Loucy (cell line): ENCODE measurements around the gene CCDC9.

Experiments
- H2AFZ ChIP-seq: fragments of 200-600 bp; sonication (generic); 2 replicates; pipeline ENCODE4 v1.6.0; 2016; ENCODE audit warnings: antibody characterized with exemption, mild to moderate bottlenecking, low read length, moderate library complexity
- H3F3A ChIP-seq: fragments of 200-600 bp; 2 replicates; pipeline ENCODE4 v1.6.0; 2016; ENCODE audit warnings: antibody characterized with exemption, low read depth, mild to moderate bottlenecking
- H3K27me3 ChIP-seq: fragments of 200-600 bp; sonication (generic); 2 replicates; pipeline ENCODE4 v1.6.1; 2014; ENCODE audit warnings: low read length, mild to moderate bottlenecking; ENCODE audit not compliant: insufficient read depth, poor library complexity, severe bottlenecking
- H3K36me3 ChIP-seq: fragments of 200-600 bp; sonication (generic); 2 replicates; pipeline ENCODE4 v1.6.1; 2016; ENCODE audit warnings: low read length; ENCODE audit not compliant: insufficient read depth
- H3K4me1 ChIP-seq: fragments of 200-600 bp; sonication (generic); 2 replicates; pipeline ENCODE4 v1.5.1; 2014; ENCODE audit warnings: low read length, mild to moderate bottlenecking; ENCODE audit not compliant: insufficient read depth, poor library complexity, severe bottlenecking
- H3K4me2 ChIP-seq: fragments of 200-600 bp; sonication (generic); 2 replicates; pipeline ENCODE4 v1.6.0; 2014; ENCODE audit warnings: antibody characterized with exemption, low read length, low read depth, mild to moderate bottlenecking; ENCODE audit not compliant: poor library complexity, severe bottlenecking
- H3K4me3 ChIP-seq: fragments of 200-600 bp; sonication (generic); 2 replicates; pipeline ENCODE4 v1.5.1; 2014; ENCODE audit warnings: low read length, mild to moderate bottlenecking, mixed read lengths; ENCODE audit not compliant: poor library complexity, severe bottlenecking
- H3K79me2 ChIP-seq: fragments of 200-600 bp; sonication (generic); 2 replicates; pipeline ENCODE4 v1.6.1; 2014; ENCODE audit warnings: low read length; ENCODE audit not compliant: insufficient read depth
- H3K9ac ChIP-seq: fragments of 200-600 bp; sonication (generic); 2 replicates; pipeline ENCODE4 v1.6.0; 2014; ENCODE audit warnings: mild to moderate bottlenecking, low read depth, low read length, moderate library complexity; ENCODE audit not compliant: poor library complexity, severe bottlenecking
- H3K9me2 ChIP-seq: fragments of 200-600 bp; sonication (generic); replicated peaks from 2 replicates; pipeline ENCODE4 v1.6.1; 2016; ENCODE audit warnings: low read depth, low read length, mixed read lengths
- H3K9me3 ChIP-seq: fragments of 200-600 bp; sonication (generic); 2 replicates; pipeline ENCODE4 v1.6.1; 2014; ENCODE audit warnings: mild to moderate bottlenecking, antibody characterized with exemption, low read length, low read depth; ENCODE audit not compliant: insufficient read depth
- H4K20me1 ChIP-seq: fragments of 200-600 bp; sonication (generic); 2 replicates; pipeline ENCODE4 v1.6.0; 2014; ENCODE audit warnings: antibody characterized with exemption, low read length, mild to moderate bottlenecking; ENCODE audit not compliant: insufficient read depth, poor library complexity, severe bottlenecking
- EZH2phosphoT487 ChIP-seq: fragments of 200-600 bp; IDR thresholded peaks from 2 replicates; pipeline ENCODE4 v1.6.1; 2018; ENCODE audit warnings: antibody characterized with exemption, mild to moderate bottlenecking, moderate library complexity, borderline replicate concordance
- TF ChIP-seq, protein P1 (sequence below): fragments of 200-600 bp; sonication (generic); conservative IDR thresholded peaks from 2 replicates; pipeline ENCODE4 v1.5.1; 2014; ENCODE audit warnings: mild to moderate bottlenecking, antibody characterized with exemption, low read length

The CCDC9 gene

DNA sequence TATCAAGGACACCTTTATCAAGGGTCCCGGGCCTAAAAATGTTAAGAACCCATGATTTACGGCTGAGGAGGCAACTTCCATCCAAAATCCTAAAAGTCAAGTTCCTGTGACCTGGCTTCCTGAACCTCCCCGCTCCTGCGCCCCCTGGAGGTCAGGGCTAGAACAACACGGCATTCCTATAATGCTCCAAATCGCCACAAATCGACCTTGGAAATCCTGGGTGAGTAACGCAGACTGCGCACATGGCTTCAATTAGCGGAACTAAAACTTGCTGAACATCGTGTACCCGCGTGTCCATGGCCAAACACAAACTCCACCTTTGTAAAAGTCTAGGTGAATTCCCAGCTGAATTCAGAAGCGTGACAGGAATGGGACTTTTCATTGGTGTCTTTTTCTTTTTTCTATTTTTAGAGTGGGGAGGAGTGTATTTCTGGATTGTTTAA lies 49.0 kb downstream of the CCDC9 start:
- TF ChIP-seq, protein P1, sequence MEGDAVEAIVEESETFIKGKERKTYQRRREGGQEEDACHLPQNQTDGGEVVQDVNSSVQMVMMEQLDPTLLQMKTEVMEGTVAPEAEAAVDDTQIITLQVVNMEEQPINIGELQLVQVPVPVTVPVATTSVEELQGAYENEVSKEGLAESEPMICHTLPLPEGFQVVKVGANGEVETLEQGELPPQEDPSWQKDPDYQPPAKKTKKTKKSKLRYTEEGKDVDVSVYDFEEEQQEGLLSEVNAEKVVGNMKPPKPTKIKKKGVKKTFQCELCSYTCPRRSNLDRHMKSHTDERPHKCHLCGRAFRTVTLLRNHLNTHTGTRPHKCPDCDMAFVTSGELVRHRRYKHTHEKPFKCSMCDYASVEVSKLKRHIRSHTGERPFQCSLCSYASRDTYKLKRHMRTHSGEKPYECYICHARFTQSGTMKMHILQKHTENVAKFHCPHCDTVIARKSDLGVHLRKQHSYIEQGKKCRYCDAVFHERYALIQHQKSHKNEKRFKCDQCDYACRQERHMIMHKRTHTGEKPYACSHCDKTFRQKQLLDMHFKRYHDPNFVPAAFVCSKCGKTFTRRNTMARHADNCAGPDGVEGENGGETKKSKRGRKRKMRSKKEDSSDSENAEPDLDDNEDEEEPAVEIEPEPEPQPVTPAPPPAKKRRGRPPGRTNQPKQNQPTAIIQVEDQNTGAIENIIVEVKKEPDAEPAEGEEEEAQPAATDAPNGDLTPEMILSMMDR = peak; percentile 99
- TF ChIP-seq EZH2phosphoT487 = no peak
- peak overlapping the region; percentile 76; the same call in 1 of the 2 replicates for H2AFZ ChIP-seq
- no peak overlapping the region for H3K9ac ChIP-seq
- H3K36me3 ChIP-seq = no peaks in the 10 kb centered on the region
- no peak overlapping the region for H3K4me2 ChIP-seq
- H3K4me3 ChIP-seq = no peak overlapping the region
- no peaks in the 10 kb centered on the region for H3K9me3 ChIP-seq
- no peaks in the 10 kb centered on the region for H4K20me1 ChIP-seq
- H3K27me3 ChIP-seq = no peaks in the 10 kb centered on the region
- H3K4me1 ChIP-seq = peaks cover 2% of the 10 kb centered on the region
- no peaks in the 10 kb centered on the region for H3F3A ChIP-seq
- no peaks in the 10 kb centered on the region for H3K9me2 ChIP-seq
- no peaks in the 10 kb centered on the region for H3K79me2 ChIP-seq

DNA sequence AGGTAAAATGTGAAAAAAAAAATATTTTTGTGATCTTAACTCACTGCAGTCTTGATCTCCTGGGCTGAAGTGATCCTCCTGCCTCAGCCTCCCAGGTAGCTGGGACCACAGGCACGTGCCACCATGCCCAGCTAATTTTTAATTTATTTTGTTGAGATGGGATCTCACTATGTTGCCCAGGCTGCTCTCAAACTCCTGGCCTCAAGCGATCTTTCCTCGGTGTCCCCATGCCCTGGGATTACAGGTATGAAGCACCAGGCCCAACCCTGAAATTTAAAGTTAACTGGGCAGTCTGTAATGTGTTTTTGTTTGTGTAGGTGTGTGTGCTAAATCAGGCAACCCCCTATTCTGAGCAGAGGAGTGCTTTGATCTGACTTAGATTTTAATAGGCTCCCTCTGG lies 50.0 kb downstream of the CCDC9 start:
- no peak overlapping the region for H2AFZ ChIP-seq
- H3K36me3 ChIP-seq = no peaks in the 10 kb centered on the region
- no peaks in the 10 kb centered on the region for H3K9me2 ChIP-seq
- no peak overlapping the region for H3K4me2 ChIP-seq
- no peaks in the 10 kb centered on the region for H3K27me3 ChIP-seq
- H3K79me2 ChIP-seq = no peaks in the 10 kb centered on the region
- H3K9ac ChIP-seq = no peak overlapping the region
- no peaks in the 10 kb centered on the region for H3K4me1 ChIP-seq
- no peaks in the 10 kb centered on the region for H3K9me3 ChIP-seq
- H3K4me3 ChIP-seq = no peak overlapping the region
- no peaks in the 10 kb centered on the region for H3F3A ChIP-seq
- no peak for TF ChIP-seq EZH2phosphoT487
- TF ChIP-seq, protein P1 = no peak
- H4K20me1 ChIP-seq = no peaks in the 10 kb centered on the region

DNA sequence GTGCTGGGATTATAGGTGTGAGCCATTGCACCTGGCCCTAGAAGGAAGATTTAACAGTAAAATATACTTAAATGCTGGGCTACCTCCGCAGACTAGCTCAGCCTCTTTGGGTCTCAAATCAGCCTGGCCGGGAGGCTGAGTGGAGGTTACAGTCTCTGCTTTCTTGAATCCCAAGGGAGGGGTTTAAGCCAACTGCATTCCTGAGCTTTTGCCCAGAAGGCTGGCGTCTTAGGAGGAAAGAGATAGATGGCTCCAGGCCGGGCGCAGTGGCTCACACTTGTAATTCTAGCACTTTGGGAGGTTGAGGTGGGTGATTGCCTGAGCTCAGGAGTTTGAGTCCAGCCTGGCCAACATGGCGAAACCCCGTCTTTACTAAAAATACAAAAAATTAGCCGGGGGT lies 52.7 kb downstream of the CCDC9 start:
- TF ChIP-seq EZH2phosphoT487 = no peak
- TF ChIP-seq, protein P1 = no peak
- Histone ChIP-seq H3K4me2 (peak overlapping the region; percentile 22), H3K36me3 (no peaks in the 10 kb centered on the region)

More for the DNA sequence above, 52.7 kb downstream of the CCDC9 start:
- Histone ChIP-seq H3K4me3 (no peak overlapping the region), H2AFZ (no peak overlapping the region), H3K79me2 (no peaks in the 10 kb centered on the region), H4K20me1 (no peaks in the 10 kb centered on the region), H3K4me1 (no peaks in the 10 kb centered on the region), H3K9me3 (no peaks in the 10 kb centered on the region), H3K27me3 (no peaks in the 10 kb centered on the region), H3K9me2 (no peaks in the 10 kb centered on the region), H3K9ac (no peak overlapping the region), H3F3A (no peaks in the 10 kb centered on the region; the same call in 1 of the 2 replicates)
